ENCODE results near the gene TPRG1. TPM values are rescaled to one million over a fixed set of nuclear protein-coding genes. Genes with fewer than 3 reads are reported as not detected.

The TPRG1 gene
- total RNA-seq, 4 donors from 2014 or later: 11.7 to 37.3 (median 14.8) TPM

DNA sequence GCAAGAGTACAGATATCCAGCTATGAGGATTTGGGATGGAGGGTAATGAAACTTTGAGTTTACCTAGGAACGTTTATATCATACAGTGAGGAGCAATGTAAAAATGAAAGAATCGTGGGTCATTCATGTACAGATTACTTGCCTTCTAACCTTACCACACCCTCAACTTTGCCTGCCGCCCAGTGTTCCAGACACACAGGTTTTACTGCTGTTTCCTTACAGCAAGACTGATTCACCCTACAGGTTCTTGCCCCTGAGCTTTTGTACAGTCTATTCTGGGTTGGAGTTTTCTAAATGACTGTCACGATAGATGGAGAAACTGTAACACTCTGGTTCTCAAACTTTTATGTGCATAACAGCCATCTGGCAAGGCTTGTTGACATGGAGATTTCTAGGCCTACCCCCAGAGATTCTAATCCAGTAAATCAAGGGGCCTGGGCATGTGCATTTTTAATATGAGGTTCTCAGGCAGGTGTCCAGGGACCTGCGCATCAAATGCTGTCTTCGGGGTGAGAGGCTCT lies 6.6 kb upstream of the TPRG1 start:
- 89 to 92% methylated on average over 6 of the region's 6 CpGs for WGBS, 2 donors
- Histone ChIP-seq H3K4me3 (no peak overlapping the region), H3K27ac (no peak overlapping the region), H3K4me1 (no peaks in the 10 kb centered on the region), H3K36me3 (no peaks in the 10 kb centered on the region), H3K9me3 (no peaks in the 10 kb centered on the region), H3K27me3 (no peaks in the 10 kb centered on the region)
- DNase-seq (ENCODE audit: low spot score in 2 of 2): no peak
- TF ChIP-seq EP300 (IDR thresholded peaks at IDR 0.05) (no peak), POLR2A (IDR thresholded peaks at IDR 0.05) (no peak)
- TF ChIP-seq, protein P1, sequence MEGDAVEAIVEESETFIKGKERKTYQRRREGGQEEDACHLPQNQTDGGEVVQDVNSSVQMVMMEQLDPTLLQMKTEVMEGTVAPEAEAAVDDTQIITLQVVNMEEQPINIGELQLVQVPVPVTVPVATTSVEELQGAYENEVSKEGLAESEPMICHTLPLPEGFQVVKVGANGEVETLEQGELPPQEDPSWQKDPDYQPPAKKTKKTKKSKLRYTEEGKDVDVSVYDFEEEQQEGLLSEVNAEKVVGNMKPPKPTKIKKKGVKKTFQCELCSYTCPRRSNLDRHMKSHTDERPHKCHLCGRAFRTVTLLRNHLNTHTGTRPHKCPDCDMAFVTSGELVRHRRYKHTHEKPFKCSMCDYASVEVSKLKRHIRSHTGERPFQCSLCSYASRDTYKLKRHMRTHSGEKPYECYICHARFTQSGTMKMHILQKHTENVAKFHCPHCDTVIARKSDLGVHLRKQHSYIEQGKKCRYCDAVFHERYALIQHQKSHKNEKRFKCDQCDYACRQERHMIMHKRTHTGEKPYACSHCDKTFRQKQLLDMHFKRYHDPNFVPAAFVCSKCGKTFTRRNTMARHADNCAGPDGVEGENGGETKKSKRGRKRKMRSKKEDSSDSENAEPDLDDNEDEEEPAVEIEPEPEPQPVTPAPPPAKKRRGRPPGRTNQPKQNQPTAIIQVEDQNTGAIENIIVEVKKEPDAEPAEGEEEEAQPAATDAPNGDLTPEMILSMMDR (IDR thresholded peaks at IDR 0.05): no peak

DNA sequence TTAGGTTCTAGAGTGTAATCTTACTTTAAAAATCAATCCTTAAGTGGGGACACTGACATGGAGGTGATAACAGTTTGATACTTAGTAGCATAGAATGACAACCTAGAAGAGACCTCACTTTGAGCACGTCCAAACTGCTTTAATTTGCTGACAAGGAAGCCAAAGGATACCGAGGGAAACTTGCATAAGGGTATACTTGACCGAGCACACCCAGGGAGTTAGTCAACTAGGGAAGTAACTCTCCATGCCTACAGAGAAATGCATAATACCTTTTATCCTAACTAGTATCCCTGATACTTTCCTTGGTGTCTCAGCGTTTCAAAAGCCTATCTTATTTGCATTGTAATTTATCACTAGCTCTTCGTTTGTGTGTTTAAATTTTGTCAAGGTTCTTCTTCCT lies 5.5 kb upstream of the TPRG1 start:
- no peak for TF ChIP-seq EP300 (IDR thresholded peaks at IDR 0.05)
- TF ChIP-seq POLR2A (IDR thresholded peaks at IDR 0.05): no peak
- TF ChIP-seq, protein P1 (IDR thresholded peaks at IDR 0.05): no peak
- H3K27me3 ChIP-seq: no peaks in the 10 kb centered on the region
- H3K4me1 ChIP-seq: no peaks in the 10 kb centered on the region
- no peak overlapping the region for H3K27ac ChIP-seq
- no peak for DNase-seq (ENCODE audit: low spot score in 2 of 2)
- H3K36me3 ChIP-seq: no peaks in the 10 kb centered on the region
- H3K4me3 ChIP-seq: no peak overlapping the region
- 78 to 90% methylated on average over 5 of the region's 5 CpGs for WGBS, 2 donors
- no peaks in the 10 kb centered on the region for H3K9me3 ChIP-seq

DNA sequence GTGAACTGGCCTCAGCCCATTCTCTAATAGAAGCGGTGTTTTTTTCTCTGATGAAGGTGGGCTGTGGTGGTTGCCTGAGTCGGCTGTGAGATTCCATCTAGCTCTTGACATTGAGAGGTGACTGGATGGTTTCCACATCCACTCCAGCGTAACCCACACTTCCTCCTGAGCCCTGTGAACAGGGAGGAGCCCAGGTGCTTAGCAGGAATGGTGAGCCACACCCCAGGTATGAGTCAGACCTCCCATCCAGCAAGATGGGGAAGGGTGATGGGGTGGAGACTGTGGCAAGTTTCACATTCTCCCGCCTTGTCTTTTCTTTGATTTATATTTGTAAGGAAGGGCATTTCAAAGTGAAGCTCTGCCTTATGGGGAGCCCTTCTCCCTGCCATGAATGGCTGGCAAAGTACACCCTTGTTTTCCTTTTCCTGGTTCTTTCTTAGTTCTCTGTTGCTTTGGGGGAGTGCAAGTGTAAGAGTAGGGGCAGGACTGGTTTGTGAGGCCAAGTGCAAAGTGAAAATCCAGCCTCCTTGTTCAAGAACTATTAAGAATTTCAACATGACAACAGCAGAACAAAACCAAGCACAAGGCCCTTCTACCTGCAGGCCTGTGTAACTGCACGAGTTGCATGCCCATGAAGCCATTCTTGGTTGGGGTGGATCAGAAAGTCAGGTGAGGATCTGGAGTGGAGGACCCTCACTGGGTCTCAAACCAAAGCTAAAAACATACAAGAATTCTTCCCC lies 4.6 kb upstream of the TPRG1 start:
- TF ChIP-seq POLR2A (IDR thresholded peaks at IDR 0.05): no peak
- TF ChIP-seq, protein P1 (IDR thresholded peaks at IDR 0.05): no peak
- TF ChIP-seq EP300 (IDR thresholded peaks at IDR 0.05): no peak
- Histone ChIP-seq H3K27me3 (no peaks in the 10 kb centered on the region), H3K9me3 (no peaks in the 10 kb centered on the region), H3K4me1 (no peaks in the 10 kb centered on the region), H3K27ac (no peak overlapping the region), H3K4me3 (no peak overlapping the region), H3K36me3 (no peaks in the 10 kb centered on the region)
- DNase-seq (ENCODE audit: low spot score in 2 of 2): no peak
- WGBS, 2 donors: 93 to 94% methylated on average over 5 of the region's 5 CpGs

DNA sequence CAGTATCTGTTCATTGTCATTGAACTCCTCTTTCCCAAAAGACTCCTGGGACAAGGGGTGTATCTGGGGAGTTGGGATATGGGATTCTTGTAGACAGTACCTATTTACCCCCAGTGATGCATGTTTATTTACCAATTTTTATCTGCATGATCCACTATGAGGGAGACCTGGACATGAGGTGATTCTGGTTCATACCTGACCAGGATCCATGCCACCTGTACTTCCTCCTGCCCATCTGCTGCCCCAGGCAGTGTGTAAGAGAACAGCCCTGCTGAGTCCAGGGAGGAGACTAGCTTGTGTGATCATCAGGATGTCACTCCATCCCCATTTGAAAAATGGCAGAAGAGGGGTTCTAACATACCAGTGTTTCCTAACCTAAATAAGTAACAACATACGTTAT lies 3.1 kb upstream of the TPRG1 start:
- TF ChIP-seq EP300 (IDR thresholded peaks at IDR 0.05): no peak
- TF ChIP-seq POLR2A (IDR thresholded peaks at IDR 0.05): no peak
- TF ChIP-seq, protein P1 (IDR thresholded peaks at IDR 0.05): no peak
- WGBS, 2 donors: 93 to 100% methylated on average over 1 of the region's 1 CpG
- no peaks in the 10 kb centered on the region for H3K4me1 ChIP-seq
- no peaks in the 10 kb centered on the region for H3K36me3 ChIP-seq
- no peak overlapping the region for H3K4me3 ChIP-seq
- no peaks in the 10 kb centered on the region for H3K9me3 ChIP-seq
- no peak overlapping the region for H3K27ac ChIP-seq
- no peaks in the 10 kb centered on the region for H3K27me3 ChIP-seq
- no peak for DNase-seq (ENCODE audit: low spot score in 2 of 2)

DNA sequence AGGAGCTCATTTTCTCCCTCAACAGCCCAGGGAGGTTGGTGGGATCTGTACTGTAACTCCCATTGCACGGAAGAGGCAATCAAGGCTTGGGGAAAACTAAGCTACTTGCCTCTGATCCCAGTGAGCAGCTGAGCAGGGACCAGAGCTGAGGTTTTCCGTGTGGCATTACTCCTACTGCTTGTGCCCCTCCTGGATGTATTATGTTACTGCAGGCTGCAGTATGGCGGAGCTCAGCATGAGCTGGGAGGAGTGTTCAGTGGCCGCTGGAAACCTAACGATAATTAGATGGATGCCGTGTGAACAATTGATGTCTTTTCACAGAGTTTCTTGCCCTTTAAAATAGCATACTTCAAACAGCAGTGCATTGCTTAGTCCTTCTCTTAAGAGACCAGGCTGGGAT lies 2.0 kb upstream of the TPRG1 start:
- no peaks in the 10 kb centered on the region for H3K4me1 ChIP-seq
- 71 to 78% methylated on average over 6 of the region's 6 CpGs for WGBS, 2 donors
- no peak overlapping the region for H3K27ac ChIP-seq
- H3K4me3 ChIP-seq: no peak overlapping the region
- no peaks in the 10 kb centered on the region for H3K27me3 ChIP-seq
- no peaks in the 10 kb centered on the region for H3K36me3 ChIP-seq
- no peak for DNase-seq (ENCODE audit: low spot score in 2 of 2)
- TF ChIP-seq EP300 (IDR thresholded peaks at IDR 0.05) (no peak), POLR2A (IDR thresholded peaks at IDR 0.05) (no peak)
- TF ChIP-seq, protein P1 (IDR thresholded peaks at IDR 0.05): no peak
- no peaks in the 10 kb centered on the region for H3K9me3 ChIP-seq
